Coronary artery (tissue), 2 donors: ENCODE data around the gene WBP2.

ENCODE experiments used
- DNase-seq: peaks from one replicate; pipeline ENCODE4 v3.0.0-alpha.2; 2017; ENCODE audit warnings: low spot score
- H3K27ac ChIP-seq, 2 donors: fragments of 200-600 bp; sonication (generic); one replicate each; pipeline ENCODE4 v1.5.1; 2016 to 2019
- H3K4me3 ChIP-seq: fragments of 200-600 bp; sonication (generic); 2 replicates; pipeline ENCODE4 v1.5.1; 2016; ENCODE audit warnings: mild to moderate bottlenecking, moderate library complexity
- TF ChIP-seq, protein P1 (sequence below): fragments of 200-600 bp; sonication (generic); IDR thresholded peaks from one replicate; pipeline ENCODE4 v1.5.1; 2019; ENCODE audit warnings: antibody characterized with exemption

Gene WBP2

DNA sequence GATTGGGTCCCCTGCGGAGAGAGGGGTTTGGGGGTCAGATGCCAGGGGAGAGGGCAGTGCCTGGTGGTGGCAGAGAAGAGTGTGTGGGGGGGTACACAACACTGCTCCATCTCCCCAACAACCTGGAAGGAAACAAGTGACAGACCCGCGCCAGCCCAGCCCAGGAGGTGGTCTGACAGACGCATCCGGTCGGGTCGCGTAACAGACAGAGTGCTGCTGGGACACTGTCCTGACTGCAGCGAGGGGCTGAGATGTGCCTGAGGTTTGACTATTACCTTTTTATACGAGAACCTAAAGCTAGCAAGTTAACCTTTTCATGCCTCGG is 27.1 kb downstream of the WBP2 start:
- peak overlapping the region; percentile 60 for H3K4me3 ChIP-seq
- TF ChIP-seq, protein P1, sequence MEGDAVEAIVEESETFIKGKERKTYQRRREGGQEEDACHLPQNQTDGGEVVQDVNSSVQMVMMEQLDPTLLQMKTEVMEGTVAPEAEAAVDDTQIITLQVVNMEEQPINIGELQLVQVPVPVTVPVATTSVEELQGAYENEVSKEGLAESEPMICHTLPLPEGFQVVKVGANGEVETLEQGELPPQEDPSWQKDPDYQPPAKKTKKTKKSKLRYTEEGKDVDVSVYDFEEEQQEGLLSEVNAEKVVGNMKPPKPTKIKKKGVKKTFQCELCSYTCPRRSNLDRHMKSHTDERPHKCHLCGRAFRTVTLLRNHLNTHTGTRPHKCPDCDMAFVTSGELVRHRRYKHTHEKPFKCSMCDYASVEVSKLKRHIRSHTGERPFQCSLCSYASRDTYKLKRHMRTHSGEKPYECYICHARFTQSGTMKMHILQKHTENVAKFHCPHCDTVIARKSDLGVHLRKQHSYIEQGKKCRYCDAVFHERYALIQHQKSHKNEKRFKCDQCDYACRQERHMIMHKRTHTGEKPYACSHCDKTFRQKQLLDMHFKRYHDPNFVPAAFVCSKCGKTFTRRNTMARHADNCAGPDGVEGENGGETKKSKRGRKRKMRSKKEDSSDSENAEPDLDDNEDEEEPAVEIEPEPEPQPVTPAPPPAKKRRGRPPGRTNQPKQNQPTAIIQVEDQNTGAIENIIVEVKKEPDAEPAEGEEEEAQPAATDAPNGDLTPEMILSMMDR: no peak
- H3K27ac ChIP-seq: peak overlapping the region; percentile 68 to 78
- DNase-seq: no peak

DNA sequence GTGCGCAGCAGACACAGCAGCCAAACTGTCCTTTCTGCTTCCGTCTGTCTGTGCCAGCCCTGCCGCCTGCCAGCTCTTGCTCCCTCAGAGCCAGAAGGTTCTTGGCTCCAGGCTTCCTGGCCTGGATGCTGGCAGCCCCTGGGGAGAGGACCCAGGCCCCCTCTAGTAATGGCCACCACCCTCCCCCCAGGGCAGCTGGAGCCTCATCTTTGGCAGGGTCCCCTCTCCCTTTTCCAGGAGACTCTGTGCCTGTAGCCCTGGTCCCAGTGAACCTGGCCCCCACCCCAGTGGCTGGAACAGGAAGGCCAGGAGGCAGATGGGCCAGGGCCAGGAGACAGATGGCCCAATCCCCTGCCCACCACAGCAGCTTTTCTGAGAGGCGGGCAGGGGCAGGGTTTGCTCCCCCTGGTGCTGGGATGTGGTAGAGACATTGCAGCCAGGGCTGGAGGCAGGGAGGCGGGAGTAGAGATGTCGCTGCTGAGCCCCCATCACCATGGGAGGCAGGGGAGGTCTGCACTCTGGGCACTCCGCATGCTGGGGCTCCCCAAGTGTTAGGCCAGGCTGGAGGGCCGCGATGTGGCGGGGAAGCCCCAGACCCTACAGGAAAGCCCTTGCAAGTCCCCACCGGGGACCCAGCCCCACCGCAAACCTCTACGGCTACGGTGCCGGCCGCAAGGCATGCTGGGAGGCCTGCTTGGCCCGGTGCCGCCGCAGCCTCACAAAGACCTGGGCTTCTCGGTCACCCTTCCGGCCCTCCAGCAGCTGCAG is 27.6 kb downstream of the WBP2 start:
- TF ChIP-seq, protein P1: peak; percentile 63
- H3K27ac ChIP-seq: peak overlapping the region; percentile 68 to 78
- no peak for DNase-seq
- H3K4me3 ChIP-seq: peak overlapping the region; percentile 60

DNA sequence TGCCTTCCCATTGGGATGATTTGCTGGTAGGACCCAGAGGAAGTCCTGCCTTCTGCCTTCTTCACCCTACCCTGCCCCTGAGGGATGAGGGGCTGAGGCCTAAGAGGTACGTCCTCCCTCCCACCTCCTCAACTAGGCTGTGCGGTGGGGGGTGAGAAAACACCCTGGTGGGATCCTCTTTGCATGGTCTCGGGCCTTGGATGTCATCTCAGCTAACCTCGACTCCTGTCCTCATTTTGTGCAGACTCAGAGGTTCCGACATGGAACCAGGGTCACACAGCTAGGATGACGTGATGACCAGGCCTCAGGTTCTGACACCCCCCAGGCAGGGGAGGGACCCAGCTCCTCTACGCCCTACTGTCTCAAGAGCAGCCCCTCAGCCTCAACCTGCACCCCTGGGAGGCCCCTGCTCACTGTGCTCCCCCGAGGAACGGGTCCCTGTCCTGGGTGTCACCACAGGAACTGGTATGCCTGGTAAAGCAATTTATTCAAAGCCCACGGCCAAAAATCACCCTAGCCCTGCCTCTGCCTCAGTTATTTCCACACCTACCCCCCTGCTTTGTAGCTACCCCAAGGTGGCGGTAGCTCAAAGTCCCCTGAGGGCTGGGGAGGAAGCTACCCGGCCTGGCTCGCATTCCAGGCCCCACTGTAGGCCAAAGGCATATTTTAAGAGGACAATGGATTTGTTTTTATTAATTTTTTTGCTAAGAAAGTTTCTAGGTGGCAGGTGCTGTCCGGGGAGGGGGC is 28.4 kb downstream of the WBP2 start:
- TF ChIP-seq, protein P1: no peak
- no peak for DNase-seq
- peak overlapping the region; percentile 68 to 78 for H3K27ac ChIP-seq
- no peak overlapping the region for H3K4me3 ChIP-seq

DNA sequence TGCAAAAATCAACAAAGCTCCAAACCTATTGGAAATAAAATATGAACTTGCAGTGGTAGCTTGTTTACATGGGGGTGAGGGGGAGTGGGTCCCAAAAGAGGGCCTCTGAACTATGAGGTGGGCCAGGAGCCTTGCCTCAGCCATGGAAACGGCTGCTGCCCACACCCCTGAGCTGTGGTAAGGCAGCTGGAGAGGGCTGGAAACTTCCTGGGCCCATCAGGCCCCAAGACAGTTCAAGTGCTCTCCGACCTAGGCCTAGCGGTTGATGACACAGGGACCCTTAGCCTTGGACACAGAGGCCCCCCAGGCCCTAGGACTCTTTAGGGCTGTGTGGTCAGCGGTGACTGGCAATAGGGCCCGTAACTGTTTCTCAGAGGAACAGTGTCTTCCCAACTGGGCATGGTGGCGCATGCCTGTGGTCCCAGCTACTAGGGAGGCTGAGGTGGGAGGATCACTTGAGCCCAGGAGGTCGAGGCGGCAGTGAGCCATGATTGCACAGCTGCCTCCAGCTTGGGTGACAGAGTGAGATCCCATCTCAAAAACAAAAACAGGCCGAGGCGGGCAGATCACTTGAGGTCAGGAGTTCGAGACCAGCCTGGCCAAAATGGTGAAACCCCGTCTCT is 29.3 kb downstream of the WBP2 start:
- no peak overlapping the region for H3K27ac ChIP-seq
- no peak for DNase-seq
- TF ChIP-seq, protein P1: no peak
- no peak overlapping the region for H3K4me3 ChIP-seq

DNA sequence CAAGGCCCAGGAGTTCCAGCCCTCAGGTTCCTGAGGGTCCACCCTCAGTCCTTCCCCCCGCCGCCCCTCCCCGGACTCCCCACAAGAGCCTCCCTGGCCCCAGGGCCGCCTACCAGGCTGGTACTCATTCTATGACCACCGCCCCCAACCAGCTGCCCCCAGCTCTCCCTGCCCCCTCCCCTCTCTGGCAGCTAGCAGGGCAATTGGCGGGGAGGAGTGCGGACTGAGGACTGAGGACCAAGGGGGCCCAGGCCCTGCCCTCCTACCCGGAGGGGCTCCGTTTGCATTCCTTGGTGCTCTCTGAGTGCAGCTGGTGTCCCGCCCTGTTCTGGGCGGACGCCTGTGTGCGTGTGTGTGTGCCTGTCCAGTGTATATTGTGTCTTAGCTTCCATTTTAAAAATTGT is 30.0 kb downstream of the WBP2 start:
- TF ChIP-seq, protein P1: no peak
- DNase-seq: no peak
- Histone ChIP-seq H3K27ac (peak overlapping the region in 1 of 2 donors; percentile 60), H3K4me3 (no peak overlapping the region)

DNA sequence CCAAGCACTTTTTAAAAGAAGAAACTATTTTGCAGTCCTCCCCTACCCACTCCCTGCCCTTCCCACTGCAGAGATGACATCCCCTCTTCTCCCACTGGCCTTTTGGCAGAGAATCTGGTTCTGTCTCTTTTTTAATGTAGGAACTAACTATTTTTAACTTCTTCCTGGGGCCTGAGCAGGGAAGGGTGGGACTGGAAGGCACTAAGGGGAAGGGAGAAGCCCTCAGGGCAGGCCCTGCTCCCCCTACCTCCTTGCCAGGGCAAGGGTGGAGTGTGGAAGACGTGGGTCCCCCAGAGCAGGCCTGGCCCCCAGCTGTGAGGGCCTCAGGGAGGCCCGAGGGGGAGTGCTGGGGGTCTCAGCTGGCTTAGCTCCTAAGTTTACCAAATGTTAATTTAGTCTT is 30.5 kb downstream of the WBP2 start:
- TF ChIP-seq, protein P1: no peak
- Histone ChIP-seq H3K4me3 (no peak overlapping the region), H3K27ac (peak overlapping the region in 1 of 2 donors; percentile 60)
- DNase-seq: no peak
